GM18858 (cell line): ENCODE data around the gene RAP1GAP2.
"Not testable (repeated sequence)": the region's sequence is repeated elsewhere in the genome, so short reads cannot be mapped to it uniquely, and the experiment has no call there.

Source experiments
- ATAC-seq: cut with Tn5 transposase; IDR thresholded peaks from one replicate; pipeline ENCODE4 v1.9.1; 2021; ENCODE audit not compliant: unreplicated experiment

RAP1GAP2 gene

GRCh38 chr17:2796164-2797125 is at the start of gene RAP1GAP2:
TSS of gene RAP1GAP2 (plus strand) at chr17:2796438. CDS start at chr17:2796528, 90 bp downstream.
- ATAC-seq: no peak

- no peak for ATAC-seq
Observed at GRCh38 chr17:2749058-2749783, 47.0 kb upstream of the RAP1GAP2 start, which contains the start of gene CCDC92B. TSS of gene CCDC92B (minus strand) at chr17:2749652. CDS start at chr17:2735145, 14,507 bp downstream.

DNA sequence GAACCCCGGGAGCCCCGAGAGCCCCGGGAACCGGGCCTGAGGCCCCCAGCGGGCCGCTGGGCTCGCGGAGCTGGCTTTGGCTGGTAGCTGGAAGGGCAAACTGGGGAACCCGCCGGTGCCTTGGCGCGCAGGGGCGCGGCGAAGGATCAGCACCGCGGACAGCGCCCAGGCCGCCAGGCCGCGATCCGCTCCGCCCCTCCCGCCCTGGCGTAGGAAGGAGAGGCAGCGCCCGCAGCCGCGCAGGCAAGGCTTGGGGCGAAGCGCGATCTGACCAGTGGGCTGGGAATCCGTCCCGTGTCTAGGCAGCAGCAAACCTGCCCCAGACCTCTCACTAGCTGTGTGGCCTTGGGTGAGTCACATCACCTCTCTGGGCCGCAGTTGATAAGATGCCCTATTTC is 46.5 kb upstream of the RAP1GAP2 start:
- no peak for ATAC-seq

GRCh38 chr17:2750721-2751120 is 45.5 kb upstream of the RAP1GAP2 start:
- no peak for ATAC-seq

DNA sequence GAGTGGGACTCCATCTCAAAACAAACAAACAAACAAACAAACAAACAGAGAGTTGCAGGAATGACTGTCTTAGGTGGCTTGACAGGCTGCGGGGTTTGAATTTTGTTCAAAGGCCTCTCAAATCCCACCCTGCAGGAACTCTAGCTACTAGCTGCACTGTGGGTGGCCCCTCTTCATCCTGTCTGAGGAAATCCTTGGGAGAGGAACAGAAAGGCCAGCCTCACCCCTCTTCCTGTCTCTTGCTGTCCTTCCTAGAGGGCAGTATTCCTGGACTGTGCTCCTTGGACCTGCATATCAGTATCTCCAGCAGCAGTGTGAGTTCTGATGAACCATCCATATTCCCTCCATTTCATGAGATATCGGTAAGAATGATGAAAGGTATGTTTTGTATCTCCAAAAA is 44.7 kb upstream of the RAP1GAP2 start:
- ATAC-seq: no peak

- no peak for ATAC-seq
Observed at GRCh38 chr17:2755891-2756724, 40.1 kb upstream of the RAP1GAP2 start.

DNA sequence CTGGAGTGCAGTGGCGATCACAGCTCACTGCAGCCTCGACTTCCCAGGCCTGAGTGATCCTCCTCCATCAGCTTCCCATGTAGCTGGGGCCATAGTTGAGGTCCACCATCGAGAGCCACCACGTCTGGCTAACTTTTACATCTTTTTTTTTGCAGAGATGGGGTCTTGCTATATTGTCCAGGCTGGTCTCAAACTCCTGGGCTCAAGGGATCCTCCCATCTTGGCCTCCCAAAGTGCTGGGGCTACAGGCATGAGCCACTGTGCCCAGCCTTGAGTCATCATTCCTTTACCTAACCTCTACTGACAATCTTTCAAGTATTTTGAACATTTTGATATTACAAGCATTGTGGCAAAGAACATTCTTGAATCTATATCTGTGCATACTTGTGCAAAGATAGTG is 37.4 kb upstream of the RAP1GAP2 start:
- no peak for ATAC-seq

DNA sequence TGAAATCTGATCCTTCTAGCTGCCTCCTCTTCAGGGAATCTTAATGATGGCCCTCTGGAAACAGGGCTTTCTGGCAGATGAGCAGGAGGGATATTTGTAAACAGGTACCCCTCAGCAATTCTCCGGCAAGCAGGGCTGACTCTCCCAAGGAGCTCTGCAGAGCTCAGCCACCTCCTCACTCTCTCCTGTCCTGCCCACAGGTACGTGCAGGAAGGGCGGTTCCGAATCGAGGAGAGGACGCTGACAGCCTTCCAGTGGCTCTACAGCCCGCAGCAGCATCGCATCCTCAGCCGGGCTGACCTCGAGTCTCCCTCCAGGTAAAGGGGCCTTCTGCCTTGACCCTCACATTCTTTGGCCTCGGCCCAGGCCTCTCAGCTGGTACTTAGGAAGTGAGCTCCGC is 26.1 kb upstream of the RAP1GAP2 start:
- no peak for ATAC-seq

GRCh38 chr17:2775206-2775605 is 21.0 kb upstream of the RAP1GAP2 start:
- ATAC-seq: no peak

GRCh38 chr17:2776589-2777241 is 19.5 kb upstream of the RAP1GAP2 start:
- no peak for ATAC-seq

- no peak for ATAC-seq
Observed at GRCh38 chr17:2777242-2777867, 18.9 kb upstream of the RAP1GAP2 start.

DNA sequence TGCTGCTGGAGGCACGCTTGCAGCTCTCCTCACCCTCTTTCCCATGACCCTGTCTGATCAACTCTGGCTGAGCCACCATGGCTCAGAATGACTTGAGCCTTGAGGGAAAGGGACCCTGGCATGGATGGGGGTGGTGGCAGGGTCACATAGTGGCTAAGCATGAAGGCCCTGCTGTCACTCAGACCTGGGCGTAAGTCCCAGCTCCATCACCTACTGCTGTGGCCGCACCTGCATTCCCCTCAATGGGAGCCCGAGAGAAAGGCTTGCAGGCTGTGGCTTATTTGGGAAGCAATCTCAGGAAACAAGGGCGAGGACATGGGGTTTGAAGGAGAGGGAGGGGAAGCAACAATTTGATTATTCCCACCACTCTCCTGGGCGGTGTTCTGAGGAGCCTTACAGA is 17.7 kb upstream of the RAP1GAP2 start:
- no peak for ATAC-seq

DNA sequence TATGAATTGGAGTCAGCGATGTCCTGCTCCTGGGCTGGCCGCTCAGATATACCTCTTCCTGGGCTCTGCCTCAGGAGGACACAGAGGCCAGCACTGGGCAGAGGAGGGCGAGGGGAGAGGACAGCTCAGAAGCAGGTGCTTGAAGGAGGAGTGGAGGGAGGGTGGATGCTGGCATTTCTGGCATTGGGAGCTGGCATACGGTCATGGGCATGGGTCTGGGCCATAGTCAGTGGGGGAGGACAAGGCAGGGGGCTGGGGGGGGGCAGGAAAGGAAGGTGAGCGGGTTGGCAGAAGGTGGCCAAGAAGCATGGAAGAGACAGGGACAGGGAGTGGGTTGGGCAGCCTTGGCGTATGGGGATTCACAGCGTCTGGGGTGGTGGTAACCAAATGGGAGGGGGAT is 16.7 kb upstream of the RAP1GAP2 start:
- ATAC-seq: no peak

- ATAC-seq: no peak
Observed at GRCh38 chr17:2780256-2780655, 16.0 kb upstream of the RAP1GAP2 start.

- ATAC-seq: no peak
Observed at GRCh38 chr17:2780931-2781454, 15.2 kb upstream of the RAP1GAP2 start.

DNA sequence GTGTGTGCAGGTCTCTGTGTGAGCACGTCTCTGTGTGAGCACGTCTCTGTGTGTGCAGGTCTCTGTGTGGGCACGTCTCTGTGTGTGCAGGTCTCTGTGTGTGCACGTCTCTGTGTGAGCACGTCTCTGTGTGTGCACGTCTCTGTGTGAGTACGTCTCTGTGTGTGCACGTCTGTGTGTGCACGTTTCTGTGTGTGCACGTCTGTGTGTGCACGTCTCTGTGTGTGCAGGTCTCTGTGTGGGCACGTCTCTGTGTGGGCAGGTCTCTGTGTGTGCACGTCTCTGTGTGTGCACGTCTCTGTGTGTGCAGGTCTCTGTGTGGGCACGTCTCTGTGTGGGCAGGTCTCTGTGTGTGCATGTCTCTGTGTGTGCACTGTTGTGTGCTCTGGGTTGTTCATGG is 14.6 kb upstream of the RAP1GAP2 start:
- not testable (repeated sequence) for ATAC-seq

DNA sequence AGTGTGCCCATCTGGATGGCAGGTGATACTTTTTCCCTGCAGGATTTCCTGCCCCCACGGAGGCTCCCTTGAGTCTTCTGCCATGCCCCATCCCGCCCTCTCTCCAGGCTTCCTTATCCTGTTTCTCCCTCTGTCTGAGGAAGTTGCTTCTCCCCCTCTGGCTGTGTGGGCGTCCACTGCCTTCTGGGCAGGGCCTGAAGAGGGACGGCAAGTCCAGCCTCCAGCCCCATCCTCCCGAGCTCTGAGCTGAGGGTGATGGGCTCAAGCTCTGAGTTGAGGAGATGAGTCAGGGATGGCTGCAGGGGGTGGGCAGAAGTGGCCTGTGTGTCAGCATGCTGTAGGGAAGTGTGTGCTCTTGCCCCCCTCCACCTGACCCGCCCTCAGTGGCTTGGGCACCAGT is 14.2 kb upstream of the RAP1GAP2 start:
- ATAC-seq: no peak

- ATAC-seq: no peak
Observed at GRCh38 chr17:2783310-2784030, 12.8 kb upstream of the RAP1GAP2 start.

- no peak for ATAC-seq
Observed at GRCh38 chr17:2784864-2785263, 11.4 kb upstream of the RAP1GAP2 start.
